Aorta (tissue), 5 donors: Measurements from ENCODE around the gene ANKS1A. TPM values are rescaled to one million over a fixed set of nuclear protein-coding genes. Genes with fewer than 3 reads are reported as not detected.

Experiments used
- ATAC-seq: fragments of 200-7000 bp; cut with Tn5 transposase; one replicate; pipeline ENCODE4 v1.9.1; 2022; ENCODE audit warnings: moderate library complexity; ENCODE audit not compliant: low FRiP score
- DNase-seq, 2 donors: peaks; one replicate each; pipeline ENCODE4 v3.0.0-alpha.2; 2020
- H3K27ac ChIP-seq, 2 donors: one replicate each; pipeline ENCODE4 v1.5.1; 2013; ENCODE audit warnings: low read length in 2 of 2, mild to moderate bottlenecking in 2 of 2, moderate library complexity in 2 of 2, control low read depth in 1 of 2, inconsistent platforms in 1 of 2, low read depth in 1 of 2
- H3K27me3 ChIP-seq, 2 donors: one replicate each; pipeline ENCODE4 v1.6.1; 2013; ENCODE audit warnings: control low read depth in 1 of 2, low read length in 1 of 2, mild to moderate bottlenecking in 1 of 2, moderate library complexity in 1 of 2; ENCODE audit not compliant: insufficient read depth in 2 of 2, control insufficient read depth in 1 of 2
- H3K36me3 ChIP-seq, 2 donors: one replicate each; pipeline ENCODE4 v1.6.1; 2013; ENCODE audit warnings: control low read depth in 1 of 2, low read length in 1 of 2, mild to moderate bottlenecking in 1 of 2; ENCODE audit not compliant: insufficient read depth in 2 of 2, control insufficient read depth in 1 of 2
- H3K4me1 ChIP-seq, 2 donors: one replicate each; pipeline ENCODE4 v1.6.1; 2013; ENCODE audit warnings: low read length in 2 of 2, control low read depth in 1 of 2, mild to moderate bottlenecking in 1 of 2, moderate library complexity in 1 of 2; ENCODE audit not compliant: insufficient read depth in 2 of 2, control insufficient read depth in 1 of 2
- H3K4me3 ChIP-seq, 2 donors: one replicate each; pipeline ENCODE4 v1.5.1; 2013; ENCODE audit warnings: low read length in 2 of 2, control low read depth in 1 of 2, mild to moderate bottlenecking in 1 of 2
- H3K9me3 ChIP-seq: one replicate; pipeline ENCODE4 v1.6.1; 2013; ENCODE audit warnings: mild to moderate bottlenecking, low read length; ENCODE audit not compliant: control insufficient read depth
- WGBS, 2 donors: extraction: QIAGEN DNeasy Blood & Tissue Kit; methylation state at CpG; one replicate each; pipeline ENCODE4 v1.1.7; 2013; 5-methylcytosine and 5-hydroxymethylcytosine counted together
- intact Hi-C, 2 donors: fragments of 100-400 bp; cut with DNase I; formaldehyde crosslinking; loops; one replicate each; pipeline versions ENCODE4 v1.14.2 to v1.15.0; 2022
- polyA plus RNA-seq, 2 donors: library from polyadenylated mRNA; stranded (reverse); fragments of 200-250 nt; gene quantifications; one replicate each; pipeline ENCODE4 v1.2.3, GENCODE V29; 2013
- total RNA-seq, 2 donors: library from RNA; stranded (reverse); fragmentation: NEBNext Ultra II Directional; extraction: Animal tissue kit (Norgen Biotek cat#: 25700); gene quantifications; one replicate each; pipeline ENCODE4 v1.2.1, GENCODE V29; 2021
- donor health status: healthy with polysubstance abuse.
- donor health status: Bipolar disorder and iron deficiency.
- donor health status: DM: no; HTN: no; CAD: no.
- donor health status: DM: no; HTN: no; CAD: no.
- donor health status: DM: yes; HTN: yes; CAD: no.

ANKS1A gene
- total and polyA plus RNA-seq, 4 donors: 9.4 to 44.4 (median 29.0) TPM

DNA sequence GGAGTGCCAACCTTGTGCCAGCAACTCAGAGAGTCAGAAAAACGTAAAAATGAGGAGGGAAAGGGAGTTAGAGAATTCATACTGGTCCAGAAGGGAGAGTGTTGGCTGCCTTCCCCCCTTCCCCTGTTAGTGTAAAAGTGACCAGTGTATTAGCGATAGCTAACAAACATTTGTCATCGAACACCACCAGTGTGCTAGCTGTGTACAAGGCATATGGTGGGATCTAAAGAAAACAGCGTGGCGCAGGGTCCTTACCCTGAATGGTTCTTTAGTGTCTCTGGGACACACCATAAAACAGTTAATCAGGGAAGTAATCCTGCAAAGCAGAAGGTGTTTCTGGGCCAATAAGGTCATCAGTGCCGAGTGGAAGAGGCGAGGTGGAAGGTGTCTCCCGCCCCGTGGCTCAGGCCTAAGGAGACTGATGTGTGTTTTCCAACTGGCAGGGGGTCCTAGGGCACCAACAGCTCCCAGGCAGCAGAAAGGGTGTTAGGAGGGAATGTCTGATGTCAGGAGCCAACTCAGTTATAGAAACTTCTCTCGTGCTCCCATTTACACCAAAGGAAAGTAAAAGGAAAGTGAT is 160.2 kb downstream of the ANKS1A start:
- H3K36me3 ChIP-seq: no peaks in the 10 kb centered on the region
- ATAC-seq (no peak), DNase-seq (peak in 1 of 2 donors; percentile 30)
- no peaks in the 10 kb centered on the region for H3K27me3 ChIP-seq
- H3K9me3 ChIP-seq: no peaks in the 10 kb centered on the region
- 54 to 56% methylated on average over 10 of the region's 10 CpGs for WGBS, 2 donors
- H3K4me3 ChIP-seq: no peak overlapping the region
- H3K27ac ChIP-seq: peak overlapping the region in 1 of 2 donors; percentile 23
- intact Hi-C loops: loop anchor here in 1 of 2 donors (2.0 kb wide), 1 partner anchor 30 kb away; no protein-coding TSS in a partner anchor
- H3K4me1 ChIP-seq: peaks cover 2 to 9% of the 10 kb centered on the region in 2 donors

- peak in 1 of 2 donors; percentile 85 for DNase-seq
- Histone ChIP-seq H3K27me3 (no peaks in the 10 kb centered on the region), H3K4me1 (peaks cover 2 to 12% of the 10 kb centered on the region in 2 donors), H3K36me3 (no peaks in the 10 kb centered on the region), H3K4me3 (no peak overlapping the region), H3K27ac (peak overlapping the region in 1 of 2 donors; percentile 41), H3K9me3 (no peaks in the 10 kb centered on the region)
- intact Hi-C loops: loop anchor here in 1 of 2 donors (2.0 to 10.0 kb wide), 2 partner anchors 31 to 85 kb away; no protein-coding TSS in a partner anchor
- 17 to 20% methylated on average over 10 of the region's 10 CpGs for WGBS, 2 donors
- no peak for ATAC-seq
Measured at GRCh38 chr6:35049900-35050756, 161.1 kb downstream of the ANKS1A start.

GRCh38 chr6:35050757-35051330 is 161.8 kb downstream of the ANKS1A start:
- no peak overlapping the region for H3K4me3 ChIP-seq
- no peaks in the 10 kb centered on the region for H3K9me3 ChIP-seq
- DNase-seq (no peak), ATAC-seq (no peak)
- intact Hi-C loops: loop anchor here in 1 of 2 donors (10.0 kb wide), 1 partner anchor 84 kb away; no protein-coding TSS in a partner anchor
- H3K27ac ChIP-seq: peak overlapping the region in 1 of 2 donors; percentile 41
- H3K4me1 ChIP-seq: peaks cover 2 to 7% of the 10 kb centered on the region in 2 donors
- no peaks in the 10 kb centered on the region for H3K27me3 ChIP-seq
- H3K36me3 ChIP-seq: no peaks in the 10 kb centered on the region
- 73 to 74% methylated on average over 10 of the region's 10 CpGs for WGBS, 2 donors

DNA sequence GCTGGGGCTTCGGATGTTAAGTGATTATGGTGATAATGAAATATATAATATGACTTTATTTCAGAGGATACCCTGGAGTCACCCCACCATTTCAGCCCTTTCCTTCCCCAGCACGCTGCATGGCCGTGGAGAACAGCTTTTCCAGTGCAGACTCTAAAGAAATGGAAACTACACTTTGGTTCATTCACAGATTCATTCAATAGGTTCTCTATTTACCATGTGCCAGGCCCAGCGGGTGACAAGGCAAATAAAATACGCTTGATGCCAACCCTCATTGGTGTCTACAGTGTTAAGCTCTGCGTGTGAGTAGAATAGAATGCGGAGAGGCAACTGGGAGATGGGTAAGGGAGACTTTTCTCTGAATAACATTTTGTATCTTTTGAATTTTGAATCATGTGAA is 162.3 kb downstream of the ANKS1A start:
- Histone ChIP-seq H3K27me3 (no peaks in the 10 kb centered on the region), H3K36me3 (no peaks in the 10 kb centered on the region), H3K4me3 (no peak overlapping the region), H3K27ac (peak overlapping the region in 1 of 2 donors; percentile 19), H3K4me1 (peaks cover 2 to 4% of the 10 kb centered on the region in 2 donors), H3K9me3 (no peaks in the 10 kb centered on the region)
- WGBS, 2 donors: 87 to 89% methylated on average over 7 of the region's 7 CpGs
- intact Hi-C loops: loop anchor here in 1 of 2 donors (10.0 kb wide), 1 partner anchor 83 kb away; no protein-coding TSS in a partner anchor
- DNase-seq (peak in 1 of 2 donors; percentile 20), ATAC-seq (no peak)

DNA sequence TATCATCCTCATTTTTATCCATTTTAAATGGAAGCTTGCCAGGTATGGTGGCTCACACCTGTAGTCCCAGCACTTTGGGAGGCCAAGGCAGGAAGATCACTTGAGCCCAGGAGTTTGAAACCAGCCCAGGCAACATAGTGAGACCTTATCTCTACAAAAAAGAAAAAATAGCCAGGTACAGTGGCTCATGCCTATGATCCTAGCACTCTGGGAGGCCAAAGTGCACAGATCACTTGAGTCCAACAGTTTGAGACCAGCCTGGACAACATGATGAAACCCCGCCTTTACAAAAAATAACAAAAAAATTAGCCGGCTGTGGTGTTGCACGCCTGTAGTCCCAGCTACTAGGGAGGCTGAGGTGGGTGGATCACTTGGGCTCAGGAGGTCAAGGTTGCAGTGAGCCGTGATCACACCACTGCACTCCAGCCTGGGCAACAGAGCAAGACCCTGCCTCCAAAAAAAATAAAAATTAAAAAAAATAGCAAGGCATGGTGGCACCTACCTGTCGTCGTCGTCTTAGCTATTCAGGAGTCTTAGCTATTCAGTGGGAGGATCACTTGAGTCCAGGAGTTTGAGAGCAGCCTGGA is 163.0 kb downstream of the ANKS1A start:
- WGBS, 2 donors: 69 to 72% methylated on average over 7 of the region's 7 CpGs
- Histone ChIP-seq H3K36me3 (no peaks in the 10 kb centered on the region), H3K4me3 (no peak overlapping the region), H3K9me3 (no peaks in the 10 kb centered on the region), H3K27ac (no peak overlapping the region), H3K27me3 (no peaks in the 10 kb centered on the region), H3K4me1 (peaks cover 2 to 4% of the 10 kb centered on the region in 2 donors)
- ATAC-seq (no peak), DNase-seq (peak in 1 of 2 donors; percentile 9)
- intact Hi-C loops: loop anchor here in 1 of 2 donors (10.0 kb wide), 1 partner anchor 83 kb away; no protein-coding TSS in a partner anchor

DNA sequence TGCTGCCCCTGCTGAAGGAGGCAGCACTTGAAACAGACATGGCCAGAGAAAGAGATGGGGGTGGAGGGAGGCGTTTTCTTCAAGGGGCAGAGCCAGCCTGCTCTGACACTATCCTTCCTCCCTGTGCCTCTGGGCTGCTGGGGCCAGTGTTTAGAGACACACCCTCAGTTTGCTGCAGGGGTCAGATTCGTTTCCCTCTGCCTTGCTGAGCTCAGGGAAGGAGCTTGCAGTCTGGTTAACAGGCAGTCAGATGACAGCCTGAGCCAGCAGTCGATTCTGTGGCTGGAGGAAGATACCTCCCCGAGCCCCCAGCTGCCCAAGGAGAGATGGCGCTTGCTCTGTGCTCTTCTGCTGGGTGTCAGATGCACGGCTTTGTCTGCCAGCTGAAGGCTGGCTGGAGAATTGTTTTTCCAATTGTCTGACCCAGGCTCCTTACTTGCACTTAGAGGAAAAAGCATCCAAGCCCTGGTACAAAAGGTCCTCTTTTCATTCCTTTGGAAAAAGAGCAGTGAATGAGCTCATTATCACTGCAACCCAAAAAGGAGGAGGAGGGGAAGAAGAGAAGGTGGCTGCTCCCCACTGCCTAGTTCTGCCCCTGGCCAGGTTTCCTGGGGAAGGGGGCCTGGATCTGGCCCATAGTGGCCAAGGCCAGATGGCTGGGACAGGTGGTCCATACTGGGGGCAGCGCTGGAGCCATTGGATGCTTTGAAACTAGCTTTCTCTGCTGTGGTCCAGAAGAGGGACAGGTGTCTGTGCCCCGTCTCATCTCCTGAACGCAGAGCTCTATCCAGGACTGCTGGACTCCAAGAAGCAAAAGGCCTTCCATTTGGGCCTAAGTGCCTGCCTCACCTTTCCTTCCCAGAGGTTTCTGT is 163.9 kb downstream of the ANKS1A start:
- Histone ChIP-seq H3K4me1 (peaks cover 2 to 4% of the 10 kb centered on the region in 2 donors), H3K4me3 (no peak overlapping the region), H3K9me3 (no peaks in the 10 kb centered on the region), H3K27ac (peak overlapping the region; percentile 34 to 79), H3K27me3 (no peaks in the 10 kb centered on the region), H3K36me3 (no peaks in the 10 kb centered on the region)
- DNase-seq (peak; percentile 67 to 87), ATAC-seq (peak; percentile 65)
- intact Hi-C loops: loop anchor here in 1 of 2 donors (10.0 kb wide), 1 partner anchor 82 kb away; no protein-coding TSS in a partner anchor
- 28 to 32% methylated on average over 9 of the region's 9 CpGs for WGBS, 2 donors

DNA sequence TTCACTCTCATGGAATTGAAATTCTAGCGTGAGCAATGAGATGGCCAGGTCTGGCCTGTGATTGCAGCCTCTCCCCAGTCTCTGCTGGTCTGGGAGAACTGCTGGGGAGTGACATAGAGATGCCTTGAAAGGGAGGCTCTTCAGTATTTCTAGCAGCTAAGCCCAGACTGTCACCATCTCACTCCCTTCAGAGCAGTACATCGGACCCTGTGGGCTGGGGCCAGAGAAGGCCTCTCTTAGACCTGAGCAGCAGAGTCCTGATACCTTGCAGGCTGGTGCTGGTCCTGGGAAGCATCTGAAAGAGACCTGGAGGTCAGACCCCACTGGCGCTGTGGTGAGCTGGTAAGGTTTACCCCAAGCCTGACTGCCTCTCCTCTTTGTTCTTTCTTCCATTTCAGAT is 164.6 kb downstream of the ANKS1A start:
- ATAC-seq (no peak), DNase-seq (peak in 1 of 2 donors; percentile 36)
- no peaks in the 10 kb centered on the region for H3K9me3 ChIP-seq
- H3K27ac ChIP-seq: peak overlapping the region; percentile 34 to 79
- no peak overlapping the region for H3K4me3 ChIP-seq
- 85 to 94% methylated on average over 3 of the region's 3 CpGs for WGBS, 2 donors
- H3K27me3 ChIP-seq: no peaks in the 10 kb centered on the region
- intact Hi-C loops: loop anchor here in 1 of 2 donors (10.0 kb wide), 1 partner anchor 81 kb away; no protein-coding TSS in a partner anchor
- H3K36me3 ChIP-seq: no peaks in the 10 kb centered on the region
- H3K4me1 ChIP-seq: peaks cover 2 to 4% of the 10 kb centered on the region in 2 donors
